H1 (cell line): Measurements from ENCODE around the gene BTBD9. TPM values are rescaled to one million over a fixed set of nuclear protein-coding genes. Genes with fewer than 3 reads are reported as not detected.

Experiments used
- CTCF ChIA-PET: fragments of 300-600 bp; sonication (Branson Sonifier 250); formaldehyde crosslinking; loops from one replicate; lab custom pipeline; 2021; ENCODE audit not compliant: partially characterized antibody; lab: Charles Lee
- POLR2A ChIA-PET: fragments of 300-600 bp; sonication (Branson Sonifier 250); formaldehyde crosslinking; loops from one replicate; lab custom pipeline; 2021; ENCODE audit warnings: inconsistent platforms; ENCODE audit not compliant: partially characterized antibody; lab: Charles Lee
- DNase-seq, 2 experiments: peaks; one replicate each; pipeline versions ENCODE4 v3.0.0 to v3.0.0-alpha.2; 2010 to 2022; ENCODE audit warnings: low spot score in 2 of 2, low read depth in 1 of 2, mixed read lengths in 1 of 2
- FAIRE-seq: peaks from 2 replicates; lab custom pipeline; 2011; peaks lifted over from hg19 to GRCh38; lab: Jason Lieb, UNC
- H2AFZ ChIP-seq: 2 replicates; pipeline ENCODE4 v1.8.1; 2012; ENCODE audit warnings: low read length, inconsistent platforms
- H2AK5ac ChIP-seq: 2 replicates; pipeline ENCODE4 v1.6.1; 2013; ENCODE audit warnings: low read depth, low read length
- H2BK120ac ChIP-seq: replicated peaks from 2 replicates; pipeline ENCODE3; 2013; ENCODE audit warnings: low read depth, low read length, inconsistent platforms
- H2BK12ac ChIP-seq: 2 replicates; pipeline ENCODE4 v1.6.1; 2013; ENCODE audit warnings: low read depth, low read length
- H2BK15ac ChIP-seq: 2 replicates; pipeline ENCODE4 v1.6.1; 2013; ENCODE audit warnings: low read length
- H2BK20ac ChIP-seq: 2 replicates; pipeline ENCODE4 v1.6.1; 2013; ENCODE audit warnings: low read length
- H2BK5ac ChIP-seq: 2 replicates; pipeline ENCODE4 v1.6.1; 2013; ENCODE audit warnings: low read depth, low read length
- H3K14ac ChIP-seq: 2 replicates; pipeline ENCODE4 v1.6.1; 2013; ENCODE audit warnings: inconsistent platforms; ENCODE audit not compliant: insufficient read length
- H3K18ac ChIP-seq: 2 replicates; pipeline ENCODE4 v1.6.1; 2013; ENCODE audit warnings: low read length; ENCODE audit errors: extremely low read depth
- H3K23ac ChIP-seq: 2 replicates; pipeline ENCODE4 v1.6.1; 2013; ENCODE audit warnings: inconsistent platforms; ENCODE audit not compliant: insufficient read length
- H3K23me2 ChIP-seq: 2 replicates; pipeline ENCODE4 v1.6.1; 2013; ENCODE audit warnings: low read depth, low read length
- H3K27ac ChIP-seq: 2 replicates; pipeline ENCODE4 v1.6.1; 2011; ENCODE audit warnings: low read depth, low read length, inconsistent platforms
- H3K27me3 ChIP-seq, 4 experiments: replicated peaks in 1 of 4; 1 replicate in 1 of 4; 2 replicates in 3 of 4; pipeline versions ENCODE4 v1.6.1 to v1.8.1; 2011 to 2013; ENCODE audit warnings: low read length in 3 of 4, mild to moderate bottlenecking in 3 of 4, inconsistent platforms in 2 of 4, mixed read lengths in 2 of 4, moderate library complexity in 1 of 4; ENCODE audit not compliant: control insufficient read depth in 3 of 4, insufficient read depth in 3 of 4; ENCODE audit errors: extremely low read depth in 1 of 4
- H3K36me3 ChIP-seq, 4 experiments: 2 replicates each; pipeline versions ENCODE4 v1.6.1 to v1.8.1; 2011 to 2013; ENCODE audit warnings: mild to moderate bottlenecking in 4 of 4, low read length in 3 of 4, moderate library complexity in 2 of 4, control low read depth in 1 of 4, inconsistent platforms in 1 of 4; ENCODE audit not compliant: insufficient read depth in 4 of 4, control insufficient read depth in 2 of 4
- H3K4ac ChIP-seq: replicated peaks from 2 replicates; pipeline ENCODE3; 2013; ENCODE audit warnings: low read length, low read depth, mixed read lengths, inconsistent platforms; ENCODE audit not compliant: insufficient read length
- H3K4me1 ChIP-seq, 4 experiments: replicated peaks in 1 of 4; 1 replicate in 1 of 4; 2 replicates in 3 of 4; pipeline versions ENCODE4 v1.6.1 to v1.8.1; 2011 to 2013; ENCODE audit warnings: low read length in 3 of 4, inconsistent platforms in 2 of 4, mixed read lengths in 1 of 4; ENCODE audit not compliant: insufficient read depth in 4 of 4, control insufficient read depth in 3 of 4
- H3K4me2 ChIP-seq, 2 experiments: 2 replicates each; pipeline versions ENCODE4 v1.6.1 to v1.8.1; 2011 to 2013; ENCODE audit warnings: low read depth in 2 of 2, low read length in 2 of 2, control low read depth in 1 of 2, inconsistent platforms in 1 of 2, mild to moderate bottlenecking in 1 of 2; ENCODE audit not compliant: insufficient read depth in 1 of 2
- H3K4me3 ChIP-seq, 4 experiments: fragments of 200-600, 300-600 bp in 1 of 4; sonication (generic), shearing (Covaris generic), sonication (Bioruptor Twin) in 1 of 4; 2 replicates each; pipeline versions ENCODE4 v1.5.1 to v1.8.1; 2011 to 2016; ENCODE audit warnings: low read length in 4 of 4, low read depth in 3 of 4, control low read depth in 2 of 4, inconsistent platforms in 2 of 4, mild to moderate bottlenecking in 2 of 4, mixed read lengths in 1 of 4, moderate library complexity in 1 of 4; ENCODE audit not compliant: insufficient read depth in 2 of 4; ENCODE audit errors: extremely low read depth in 1 of 4
- H3K56ac ChIP-seq: replicated peaks from 2 replicates; pipeline ENCODE3; 2013; ENCODE audit warnings: low read depth, mild to moderate bottlenecking, mixed read lengths, low read length, inconsistent platforms; ENCODE audit not compliant: insufficient read length
- H3K79me1 ChIP-seq: 2 replicates; pipeline ENCODE4 v1.6.1; 2013; ENCODE audit warnings: low read depth, low read length, control low read depth
- H3K79me2 ChIP-seq, 2 experiments: 2 replicates each; pipeline versions ENCODE4 v1.6.1 to v1.8.1; 2012 to 2013; ENCODE audit warnings: low read length in 2 of 2, mild to moderate bottlenecking in 2 of 2, inconsistent platforms in 1 of 2; ENCODE audit not compliant: insufficient read depth in 2 of 2, control insufficient read depth in 1 of 2
- H3K9ac ChIP-seq, 4 experiments: replicated peaks in 1 of 4; 1 replicate in 1 of 4; 2 replicates in 3 of 4; pipeline versions ENCODE4 v1.6.1 to v1.8.1; 2011 to 2013; ENCODE audit warnings: low read depth in 3 of 4, low read length in 3 of 4, control low read depth in 2 of 4, mild to moderate bottlenecking in 2 of 4, moderate library complexity in 2 of 4, inconsistent platforms in 1 of 4; ENCODE audit errors: extremely low read depth in 1 of 4
- H3K9me3 ChIP-seq, 2 experiments: 2 replicates each; pipeline versions ENCODE4 v1.6.1 to v1.8.1; 2012 to 2013; ENCODE audit warnings: mild to moderate bottlenecking in 2 of 2, moderate library complexity in 2 of 2, control low read depth in 1 of 2, inconsistent platforms in 1 of 2, low read depth in 1 of 2, low read length in 1 of 2, mixed read lengths in 1 of 2; ENCODE audit not compliant: insufficient read depth in 2 of 2
- H4K20me1 ChIP-seq, 2 experiments: replicated peaks in 1 of 2; 2 replicates each; pipeline versions ENCODE3 to v1.8.1; 2011 to 2013; ENCODE audit warnings: inconsistent platforms in 2 of 2, low read length in 2 of 2, mild to moderate bottlenecking in 1 of 2; ENCODE audit not compliant: insufficient read depth in 2 of 2, control insufficient read depth in 1 of 2
- H4K5ac ChIP-seq: 2 replicates; pipeline ENCODE4 v1.6.1; 2013; ENCODE audit warnings: low read length, low read depth, mixed read lengths, inconsistent platforms; ENCODE audit not compliant: insufficient read length
- H4K8ac ChIP-seq: 2 replicates; pipeline ENCODE4 v1.8.0; 2013; ENCODE audit warnings: mild to moderate bottlenecking, moderate library complexity, low read length, inconsistent platforms; ENCODE audit not compliant: insufficient read depth; ENCODE audit errors: extremely low read depth
- H4K91ac ChIP-seq: replicated peaks from 2 replicates; pipeline ENCODE3; 2013; ENCODE audit warnings: low read length, mixed read lengths, inconsistent platforms; ENCODE audit not compliant: insufficient read length
- ASH2L ChIP-seq: fragments of 200-600, 300-600 bp; sonication (generic); IDR thresholded peaks from one replicate; pipeline ENCODE4 v1.7.1; 2017; ENCODE audit warnings: low read length
- EP300 ChIP-seq, 2 experiments: IDR thresholded peaks; 1 replicate in 1 of 2; 2 replicates in 1 of 2; pipeline ENCODE4 v1.6.1; 2011 to 2012; ENCODE audit warnings: low read depth in 2 of 2, low read length in 2 of 2, mild to moderate bottlenecking in 2 of 2, borderline replicate concordance in 1 of 2, inconsistent platforms in 1 of 2, moderate library complexity in 1 of 2
- FOSL1 ChIP-seq: IDR thresholded peaks from 2 replicates; pipeline ENCODE4 v1.6.1; 2011; ENCODE audit warnings: mild to moderate bottlenecking, low read depth, low read length, moderate library complexity; ENCODE audit not compliant: insufficient read depth
- GABPA ChIP-seq: IDR thresholded peaks from 2 replicates; pipeline ENCODE4 v1.6.1; 2011; ENCODE audit warnings: mild to moderate bottlenecking, low read length, moderate library complexity, borderline replicate concordance; ENCODE audit not compliant: insufficient read depth
- KDM4A ChIP-seq: IDR thresholded peaks from one replicate; pipeline ENCODE4 v1.7.1; 2012; ENCODE audit warnings: low read depth, mild to moderate bottlenecking, moderate library complexity, low read length, inconsistent platforms; ENCODE audit not compliant: severe bottlenecking
- RAD21 ChIP-seq, 2 experiments: IDR thresholded peaks in 1 of 2; conservative IDR thresholded peaks in 1 of 2; 2 replicates each; pipeline ENCODE4 v1.6.1; 2011; ENCODE audit warnings: low read depth in 2 of 2, low read length in 2 of 2, improper control_type of control experiment in 1 of 2, inconsistent platforms in 1 of 2, mild to moderate bottlenecking in 1 of 2, moderate library complexity in 1 of 2
- RFX5 ChIP-seq: IDR thresholded peaks from 2 replicates; pipeline ENCODE4 v1.6.1; 2011; ENCODE audit warnings: low read depth, low read length, improper control_type of control experiment, borderline replicate concordance
- TAF7 ChIP-seq: optimal IDR thresholded peaks from 2 replicates; pipeline ENCODE3; 2011; ENCODE audit warnings: low read depth, mild to moderate bottlenecking, inconsistent platforms, low read length, moderate library complexity, borderline replicate concordance
- WGBS, 2 experiments: shearing (Covaris generic) in 1 of 2; methylation state at CpG; one replicate each; pipeline versions ENCODE4 v1.1.6 to v1.1.7; 2013 to 2015; ENCODE audit warnings: low lambda C conversion rate in 2 of 2, mixed read lengths in 2 of 2, inconsistent platforms in 1 of 2, low coverage in 1 of 2, missing lambda C conversion rate in 1 of 2; ENCODE audit not compliant: insufficient replicate concordance in 2 of 2, insufficient coverage in 1 of 2, insufficient read length in 1 of 2; ENCODE audit errors: extremely low coverage in 1 of 2, missing lambda C conversion rate in 1 of 2; 5-methylcytosine and 5-hydroxymethylcytosine counted together
- polyA plus RNA-seq, 7 experiments: library from polyadenylated mRNA; depleted of rRNA in 3 of 7; stranded (reverse) in 5 of 7; unstranded in 2 of 7; fragments of >200 nt in 5 of 7; fragments of 200-250 nt in 2 of 7; gene quantifications; 1 replicate in 5 of 7; 2 replicates in 1 of 7; 4 replicates in 1 of 7; pipeline versions ENCODE4 v1.2.1 to v1.2.3, GENCODE V29; 2011 to 2013; ENCODE audit warnings: missing spikeins in 2 of 7, mixed read lengths in 2 of 7
- total RNA-seq: library from RNA; stranded (reverse); fragmentation: NEBNext Ultra II Directional; extraction: Animal tissue kit (Norgen Biotek cat#: 25700); gene quantifications from 2 replicates; pipeline ENCODE4 v1.2.1, GENCODE V29; 2021

The BTBD9 gene
- total and polyA plus RNA-seq, 2 of the 8 experiments (the other 6 are each of a cell fraction or from before 2014, with no cell fraction given) = 0.92 to 4.1 TPM

DNA sequence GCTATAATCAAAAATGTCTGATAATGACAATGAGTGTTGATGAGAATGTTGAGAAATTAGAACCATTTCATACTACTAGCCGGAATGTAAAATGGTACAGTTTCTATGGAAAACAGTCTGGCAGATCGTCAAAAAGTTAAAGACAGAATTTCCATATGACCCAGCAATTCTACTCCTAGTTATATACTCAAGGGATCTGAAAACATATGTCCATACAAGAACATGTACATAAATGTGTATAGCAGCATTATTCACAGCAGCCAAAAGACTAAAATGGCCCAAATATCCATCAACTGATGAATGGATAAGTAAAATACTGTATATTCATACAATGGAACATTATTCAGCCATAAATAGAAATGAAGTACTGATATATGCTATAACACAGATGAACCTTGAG, 236.2 kb downstream of the BTBD9 start:
- no peaks in the 10 kb centered on the region for H4K20me1 ChIP-seq
- H3K27ac ChIP-seq = no peak overlapping the region
- no peaks in the 10 kb centered on the region for H3K79me1 ChIP-seq
- no peak overlapping the region for H3K4me3 ChIP-seq
- H2BK5ac ChIP-seq = no peak overlapping the region
- no peak overlapping the region for H2BK20ac ChIP-seq
- FAIRE-seq = no peak
- no peak overlapping the region for H3K18ac ChIP-seq
- no peak overlapping the region for H4K8ac ChIP-seq
- no peak overlapping the region for H3K23ac ChIP-seq
- H3K79me2 ChIP-seq = no peaks in the 10 kb centered on the region
- no peaks in the 10 kb centered on the region for H3K23me2 ChIP-seq
- ChIA-PET POLR2A (no interaction called here), CTCF (no interaction called here)
- no peaks in the 10 kb centered on the region for H3K36me3 ChIP-seq
- H3K14ac ChIP-seq = no peak overlapping the region
- TF ChIP-seq FOSL1 = no peak
- TF ChIP-seq EP300 (IDR thresholded peaks at IDR 0.05; ENCODE audit: borderline replicate concordance in 1 of 2, low read depth in 2 of 2, low read length in 2 of 2) = no peak
- no peak for TF ChIP-seq KDM4A
- TF ChIP-seq ASH2L = no peak
- TF ChIP-seq RFX5 = no peak
- no peak for TF ChIP-seq RAD21 (IDR thresholded peaks at IDR 0.05 in 1 of 2, conservative IDR thresholded peaks at IDR 0.05 in 1 of 2; ENCODE audit: low read depth in 2 of 2, low read length in 2 of 2)
- no peak for TF ChIP-seq TAF7
- TF ChIP-seq GABPA = no peak
- no peak overlapping the region for H3K4ac ChIP-seq
- no peaks in the 10 kb centered on the region for H3K9me3 ChIP-seq
- no peak overlapping the region for H4K5ac ChIP-seq
- DNase-seq = no peak
- H2BK15ac ChIP-seq = no peak overlapping the region
- H3K4me1 ChIP-seq = no peaks in the 10 kb centered on the region
- no peak overlapping the region for H2AFZ ChIP-seq
- no peaks in the 10 kb centered on the region for H3K27me3 ChIP-seq
- H3K4me2 ChIP-seq = no peak overlapping the region
- no peak overlapping the region for H4K91ac ChIP-seq
- no peak overlapping the region for H3K56ac ChIP-seq
- no peak overlapping the region for H2BK120ac ChIP-seq
- H2AK5ac ChIP-seq = no peak overlapping the region
- 95% methylated on average over 2 of the region's 2 CpGs; no CpG with 5 or more reads in 1 of the 2 experiments for WGBS, 2 experiments
- H3K9ac ChIP-seq = no peak overlapping the region
- H2BK12ac ChIP-seq = no peak overlapping the region
